Panc1 (cell line): ENCODE data around the gene ACTL7A. TPM values are rescaled to one million over a fixed set of nuclear protein-coding genes. Genes with fewer than 3 reads are reported as not detected.
"Not testable (repeated sequence)": the region's sequence is repeated elsewhere in the genome, so short reads cannot be mapped to it uniquely, and the experiment has no call there.

ENCODE experiments used
- ATAC-seq: fragments of 200-7000 bp; cut with Tn5 transposase; 2 replicates; pipeline ENCODE4 v1.9.1; 2020; ENCODE audit warnings: mild to moderate bottlenecking, moderate library complexity
- BruUV-seq: library from RNA; stranded (reverse); fragments of 400-500 nt; replicated peaks from 2 replicates; lab custom pipeline; 2021; lab: Mats Ljungman, UMichigan
- CTCF ChIA-PET: fragments of 300-600 bp; sonication (Branson Sonifier 250); formaldehyde crosslinking; loops from one replicate; lab custom pipeline; 2022; ENCODE audit warnings: antibody characterized with exemption; lab: Charles Lee
- POLR2A ChIA-PET: fragments of 300-600 bp; sonication (Branson Sonifier 250); formaldehyde crosslinking; loops from one replicate; lab custom pipeline; 2022; ENCODE audit warnings: antibody characterized with exemption; lab: Charles Lee
- DNase-seq: peaks from one replicate; pipeline ENCODE4 v3.0.0-alpha.2; 2010; ENCODE audit warnings: low read depth, low spot score
- H3K27ac ChIP-seq: 2 replicates; pipeline ENCODE4 v1.5.1; 2011; ENCODE audit warnings: mild to moderate bottlenecking, low read length, inconsistent platforms
- H3K27me3 ChIP-seq: fragments of 200-500 bp; sonication (Bioruptor generic); 2 replicates; pipeline ENCODE4 v1.6.0; 2014; ENCODE audit warnings: low read length, inconsistent platforms; ENCODE audit not compliant: control insufficient read depth, insufficient read depth
- H3K36me3 ChIP-seq: fragments of 200-500 bp; sonication (Bioruptor generic); 2 replicates; pipeline ENCODE4 v1.5.1; 2014; ENCODE audit warnings: inconsistent platforms, mild to moderate bottlenecking, low read length, moderate library complexity; ENCODE audit not compliant: control insufficient read depth, insufficient read depth
- H3K4me1 ChIP-seq: 2 replicates; pipeline ENCODE4 v1.5.1; 2011; ENCODE audit warnings: inconsistent platforms, mild to moderate bottlenecking, low read length, moderate library complexity; ENCODE audit not compliant: control insufficient read depth, insufficient read depth
- H3K4me3 ChIP-seq, 2 experiments: 2 replicates each; pipeline ENCODE4 v1.5.1; 2011 to 2012; ENCODE audit warnings: low read depth in 2 of 2, low read length in 2 of 2, mild to moderate bottlenecking in 2 of 2, inconsistent platforms in 1 of 2, moderate library complexity in 1 of 2
- H3K9me3 ChIP-seq: fragments of 200-500 bp; sonication (Bioruptor generic); 2 replicates; pipeline ENCODE4 v1.5.1; 2014; ENCODE audit warnings: low read depth, mild to moderate bottlenecking, inconsistent platforms, low read length, moderate library complexity; ENCODE audit not compliant: control insufficient read depth, insufficient read depth
- CTCF ChIP-seq: fragments of 450-650 bp; IDR thresholded peaks from 2 replicates; pipeline ENCODE4 v1.5.1; 2017; ENCODE audit warnings: mild to moderate bottlenecking
- POLR2AphosphoS5 ChIP-seq: IDR thresholded peaks from 2 replicates; pipeline ENCODE4 v1.6.1; 2012; ENCODE audit warnings: mild to moderate bottlenecking, low read depth, low read length, moderate library complexity
- REST ChIP-seq, 2 experiments: IDR thresholded peaks; 2 replicates each; pipeline ENCODE4 v1.6.1; 2011 to 2012; ENCODE audit warnings: low read depth in 2 of 2, control low read depth in 1 of 2, low read length in 1 of 2, mild to moderate bottlenecking in 1 of 2, moderate library complexity in 1 of 2; ENCODE audit not compliant: insufficient read depth in 1 of 2
- SIN3A ChIP-seq: IDR thresholded peaks from 2 replicates; pipeline ENCODE4 v1.6.1; 2012; ENCODE audit warnings: low read depth, mild to moderate bottlenecking, low read length, moderate library complexity, borderline replicate concordance; ENCODE audit not compliant: insufficient read depth
- TCF7L2 ChIP-seq: IDR thresholded peaks from 2 replicates; pipeline ENCODE4 v1.6.1; 2011; ENCODE audit warnings: mild to moderate bottlenecking, low read depth, low read length, inconsistent platforms
- in situ Hi-C: cut with HindIII; loops from 2 replicates; pipeline ENCODE4 v1.10.0; 2016; ENCODE audit warnings: low sequenced_read_pairs, low pct_unique_long_range_greater_than_20kb
- intact Hi-C: fragments of 100-400 bp; cut with micrococcal nuclease; formaldehyde crosslinking; loops from one replicate; pipeline ENCODE4 v1.10.0; 2022; ENCODE audit not compliant: unreplicated experiment
- total RNA-seq: library from RNA; stranded (reverse); gene quantifications from one replicate; pipeline ENCODE4 v1.2.1, GENCODE V29; 2021; ENCODE audit not compliant: unreplicated experiment

ACTL7A gene
- total RNA-seq, 1 experiment from 2014 or later: not detected

GRCh38 chr9:108897324-108898096, 35.4 kb downstream of the ACTL7A start:
- peaks cover 6% of the 10 kb centered on the region for H3K36me3 ChIP-seq
- no peaks in the 10 kb centered on the region for H3K4me1 ChIP-seq
- H3K27me3 ChIP-seq: no peaks in the 10 kb centered on the region
- no TSS peak for BruUV-seq
- no peak for TF ChIP-seq TCF7L2
- no peak for TF ChIP-seq CTCF
- no peak for TF ChIP-seq REST (IDR thresholded peaks at IDR 0.05; ENCODE audit: insufficient read depth in 1 of 2, low read depth in 2 of 2, low read length in 1 of 2)
- no peak for TF ChIP-seq POLR2AphosphoS5
- TF ChIP-seq SIN3A: no peak
- DNase-seq: no peak
- no peak overlapping the region for H3K4me3 ChIP-seq
- ChIA-PET POLR2A (no interaction called here), CTCF (no interaction called here)
- no peak overlapping the region for H3K27ac ChIP-seq
- intact Hi-C loops (no loop called here), in situ Hi-C loops (no loop called here)
- H3K9me3 ChIP-seq: no peaks in the 10 kb centered on the region
- no peak for ATAC-seq

- POLR2A ChIA-PET: interaction anchor here (0.6 kb wide), 1 partner anchor 124 kb away, joined by 3 read pairs; no protein-coding TSS in a partner anchor
- in situ Hi-C loops, intact Hi-C loops, BruUV-seq, CTCF ChIA-PET, DNase-seq, ATAC-seq, H3K36me3 ChIP-seq, H3K27me3 ChIP-seq, H3K9me3 ChIP-seq, H3K27ac ChIP-seq, H3K4me1 ChIP-seq, H3K4me3 ChIP-seq: not testable (repeated sequence)
These were observed 37.1 kb downstream of the ACTL7A start for GRCh38 chr9:108899023-108899695.

- H3K36me3 ChIP-seq: peaks cover 8% of the 10 kb centered on the region
- H3K27me3 ChIP-seq: no peaks in the 10 kb centered on the region
- DNase-seq (no peak), ATAC-seq (no peak)
- ChIA-PET CTCF (no interaction called here), POLR2A (interaction anchor here (0.6 kb wide), 1 partner anchor 123 kb away, joined by 3 read pairs; no protein-coding TSS in a partner anchor)
- H3K4me3 ChIP-seq: no peak overlapping the region
- no peaks in the 10 kb centered on the region for H3K4me1 ChIP-seq
- in situ Hi-C loops: no loop called here
- TF ChIP-seq POLR2AphosphoS5 (no peak), SIN3A (no peak), REST (IDR thresholded peaks at IDR 0.05; ENCODE audit: insufficient read depth in 1 of 2, low read depth in 2 of 2, low read length in 1 of 2) (no peak), CTCF (no peak), TCF7L2 (no peak)
- no TSS peak for BruUV-seq
- intact Hi-C loops: no loop called here
- H3K9me3 ChIP-seq: no peaks in the 10 kb centered on the region
- no peak overlapping the region for H3K27ac ChIP-seq
These were observed 38.1 kb downstream of the ACTL7A start for GRCh38 chr9:108900176-108900575.
